HG03558 (cell line): Measurements from ENCODE around the gene SLC16A6.
"Not testable (repeated sequence)": the region's sequence is repeated elsewhere in the genome, so short reads cannot be mapped to it uniquely, and the experiment has no call there.

ENCODE experiments used
- ATAC-seq: cut with Tn5 transposase; IDR thresholded peaks from one replicate; pipeline ENCODE4 v1.9.1; 2021; ENCODE audit warnings: moderate number of reproducible peaks; ENCODE audit not compliant: unreplicated experiment; ENCODE audit errors: extremely low read depth

The SLC16A6 gene

DNA sequence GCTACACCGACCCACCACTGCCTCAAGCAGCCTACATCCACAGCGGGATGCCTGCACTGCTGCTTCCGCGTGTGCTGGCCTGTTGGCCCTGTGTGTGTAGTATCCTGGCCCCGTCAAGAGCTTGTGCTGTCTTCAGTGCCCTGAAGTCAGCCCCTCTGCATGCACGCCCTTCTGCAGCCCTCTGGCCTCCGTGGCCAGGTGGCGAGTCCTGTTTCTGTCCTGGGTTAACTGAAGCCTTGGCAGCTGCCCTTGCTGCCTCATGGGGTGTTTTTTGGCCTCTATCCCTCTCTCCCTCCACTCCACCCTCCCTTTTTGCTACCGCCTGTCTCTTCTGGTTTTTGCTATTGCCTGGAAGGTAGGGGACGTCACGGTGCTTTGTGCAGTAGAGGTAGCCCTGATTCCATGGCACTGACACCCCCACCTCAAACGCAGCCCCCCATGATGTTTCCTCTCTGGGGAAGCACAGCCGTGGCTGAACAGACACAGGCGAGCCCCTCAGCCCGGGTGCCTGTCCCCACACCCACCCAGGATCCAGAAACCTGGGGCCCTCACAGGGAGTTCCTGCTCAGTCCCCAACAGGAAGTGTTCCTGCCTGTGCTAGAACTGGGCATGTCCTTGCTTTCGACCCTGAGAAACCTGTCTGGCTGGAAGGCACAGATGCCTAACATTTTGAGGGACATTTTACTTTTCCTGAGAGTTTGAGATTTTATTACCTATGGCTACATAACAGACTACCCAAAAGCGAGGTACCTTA is 61.9 kb downstream of the SLC16A6 start:
- ATAC-seq, result no peak

DNA sequence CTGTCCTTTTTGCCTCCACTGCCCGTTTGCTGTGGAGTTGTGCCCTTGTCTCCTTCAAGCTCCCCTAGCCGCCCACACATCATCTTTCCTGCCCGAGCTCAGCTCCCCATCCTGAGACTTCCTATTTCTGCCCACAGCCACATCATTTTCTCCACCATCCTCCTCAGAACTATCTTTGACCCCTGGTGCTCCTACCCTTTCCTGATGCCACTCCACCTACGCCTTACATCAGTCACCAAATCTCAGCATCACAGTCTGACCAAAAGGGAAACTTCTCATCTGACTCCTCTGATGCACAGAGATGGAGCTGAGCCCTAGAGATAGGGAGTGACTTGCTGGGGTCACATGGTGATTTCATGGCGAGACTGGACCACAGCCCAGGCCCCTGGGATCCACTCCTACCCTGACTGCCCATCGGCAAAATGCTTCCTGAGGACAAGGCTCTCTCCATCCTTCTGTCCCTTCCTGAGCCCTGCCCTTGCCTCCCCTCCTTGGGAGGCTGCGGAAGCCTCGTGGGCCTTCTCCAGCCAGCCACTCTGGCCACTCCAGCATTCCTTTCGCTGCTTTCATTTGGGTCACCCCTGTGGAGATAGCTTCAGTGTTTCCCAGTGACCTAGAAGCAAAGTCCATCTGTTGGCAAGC is 62.8 kb downstream of the SLC16A6 start:
- ATAC-seq, result not testable (repeated sequence)

DNA sequence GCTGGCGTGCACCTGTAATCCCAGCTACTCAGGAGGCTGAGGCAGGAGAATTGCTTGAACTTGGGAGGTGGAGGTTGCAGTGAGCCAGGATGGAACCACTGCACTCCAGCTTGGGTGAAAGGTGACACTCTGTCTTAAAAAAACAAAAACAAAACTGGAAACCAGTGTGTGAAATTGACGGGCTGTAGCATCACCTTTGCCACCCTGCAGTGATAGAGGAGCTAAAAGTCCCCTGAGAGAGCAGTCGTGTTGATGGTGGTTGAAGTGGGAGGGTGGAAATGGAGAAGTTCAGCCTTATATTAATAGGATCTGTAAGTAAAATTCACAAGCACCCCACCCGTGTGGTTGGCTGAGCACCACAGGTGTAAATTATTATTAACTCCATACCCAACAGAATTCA is 65.9 kb downstream of the SLC16A6 start:
- ATAC-seq, result not testable (repeated sequence)

DNA sequence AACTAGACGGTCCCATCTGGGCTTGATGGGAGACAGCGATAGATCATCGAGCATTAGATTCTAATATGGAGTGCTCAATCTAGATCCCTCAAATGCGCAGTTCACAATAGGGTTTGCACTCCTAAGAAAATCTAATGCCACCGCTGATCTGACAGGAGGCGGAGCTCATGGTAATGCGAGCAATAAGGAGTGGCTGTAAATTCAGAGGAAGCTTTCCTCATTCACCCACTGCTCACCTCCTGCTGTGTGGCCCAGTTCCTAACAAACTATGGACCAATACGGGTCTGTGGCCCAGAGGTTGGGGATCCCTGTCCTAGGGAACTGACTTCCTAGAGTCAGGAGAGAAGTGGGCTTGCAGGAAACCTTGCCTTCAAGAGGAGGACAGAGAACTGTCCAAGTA is 68.3 kb downstream of the SLC16A6 start:
- ATAC-seq, result no peak

DNA sequence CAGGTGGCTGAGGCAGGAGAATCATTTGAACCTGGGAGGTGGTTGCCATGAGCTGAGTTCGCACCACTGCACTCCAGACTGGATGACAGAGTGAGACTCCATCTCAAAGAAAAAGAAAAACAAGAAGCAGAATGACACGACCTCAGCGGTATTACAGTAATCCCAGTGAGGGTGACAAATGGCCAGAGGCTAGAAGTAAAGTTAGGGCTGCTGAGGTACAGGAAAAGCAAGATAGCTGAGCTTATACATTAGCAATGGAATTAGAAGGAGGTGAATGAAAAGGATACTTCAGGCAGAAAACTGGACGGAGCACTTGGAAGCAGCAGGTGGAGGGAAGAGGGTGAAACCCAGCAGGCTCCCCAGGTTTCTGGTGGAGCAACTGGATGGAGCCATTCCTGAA is 69.1 kb downstream of the SLC16A6 start:
- ATAC-seq, result no peak

DNA sequence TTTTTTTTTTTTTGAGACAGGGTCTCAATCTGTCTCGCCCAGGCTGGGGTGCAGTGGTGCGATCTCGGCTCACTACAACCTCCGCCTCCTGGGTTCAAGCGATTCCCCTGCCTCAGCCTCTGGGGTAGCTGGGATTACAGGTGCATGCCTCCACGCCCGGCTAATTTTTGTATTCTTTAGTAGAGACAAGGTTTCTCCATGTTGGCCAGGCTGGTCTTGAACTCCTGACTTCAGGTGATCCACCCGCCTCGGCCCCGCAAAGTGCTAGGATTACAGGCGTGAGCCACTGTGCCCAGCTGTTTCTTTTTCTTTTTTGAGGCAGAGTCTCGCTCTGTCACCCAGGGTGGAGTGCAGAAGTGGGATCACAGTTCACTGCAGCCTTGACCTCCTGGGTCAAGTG is 70.1 kb downstream of the SLC16A6 start:
- ATAC-seq, result not testable (repeated sequence)

DNA sequence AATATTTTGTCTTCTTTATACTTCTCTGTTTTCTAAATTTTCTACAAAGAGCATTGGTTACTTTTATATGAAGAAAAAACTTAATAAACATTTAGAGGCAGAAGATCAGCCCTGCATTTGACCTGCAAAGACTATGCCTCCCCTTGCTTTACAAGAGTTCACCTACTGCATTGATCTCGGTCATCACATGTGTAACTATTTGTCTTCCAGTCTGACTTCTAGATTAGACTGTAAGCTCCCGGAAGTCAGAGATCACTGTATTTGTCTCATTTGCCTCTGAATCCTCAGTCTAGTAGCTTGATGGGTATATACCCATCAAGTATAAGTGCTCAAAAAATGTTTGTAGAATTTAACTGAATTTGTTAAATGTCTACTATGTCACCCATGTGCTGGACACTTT is 70.7 kb downstream of the SLC16A6 start:
- ATAC-seq, result not testable (repeated sequence)

DNA sequence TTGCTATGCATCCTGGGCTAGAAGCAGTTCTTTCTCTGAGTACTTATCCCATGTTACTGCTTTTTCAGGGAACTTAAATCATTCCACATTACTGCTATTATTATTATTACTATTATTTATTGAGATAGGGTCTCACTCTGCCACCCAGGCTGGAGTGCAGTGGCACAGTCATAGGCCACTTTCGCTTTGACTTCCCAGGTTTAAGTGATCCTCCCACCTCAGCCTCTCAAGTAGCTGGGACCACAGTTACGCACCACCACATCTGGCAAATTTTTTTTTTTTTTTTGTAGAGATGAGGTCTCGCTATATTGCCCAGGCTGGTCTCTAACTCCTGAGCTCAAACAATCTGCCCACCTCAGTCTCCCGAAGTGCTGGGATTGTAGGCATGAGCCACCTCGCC is 71.5 kb downstream of the SLC16A6 start:
- not testable (repeated sequence) for ATAC-seq
